Adipose tissue (tissue), 3 donors: ENCODE results near the gene DOCK3. TPM values are rescaled to one million over a fixed set of nuclear protein-coding genes. Genes with fewer than 3 reads are reported as not detected.
"Not testable (repeated sequence)": the region's sequence is repeated elsewhere in the genome, so short reads cannot be mapped to it uniquely, and the experiment has no call there.

Experiments
- H3K27ac ChIP-seq: one replicate; pipeline ENCODE4 v1.5.1; 2013; ENCODE audit warnings: low read depth, low read length
- WGBS, 3 donors: extraction: QIAGEN DNeasy Blood & Tissue Kit; methylation state at CpG; one replicate each; pipeline ENCODE4 v1.1.7; 2013; 5-methylcytosine and 5-hydroxymethylcytosine counted together
- polyA plus RNA-seq, 3 donors: library from polyadenylated mRNA; stranded (reverse); fragments of 200-250 nt; gene quantifications; one replicate each; pipeline ENCODE4 v1.2.3, GENCODE V29; 2013
- donor health status: healthy with polysubstance abuse.
- donor health status: Bipolar disorder and iron deficiency.
- donor health status: healthy.

DOCK3 gene
- polyA plus RNA-seq, 3 donors: 0.09 to 0.14 (median 0.11) TPM

DNA sequence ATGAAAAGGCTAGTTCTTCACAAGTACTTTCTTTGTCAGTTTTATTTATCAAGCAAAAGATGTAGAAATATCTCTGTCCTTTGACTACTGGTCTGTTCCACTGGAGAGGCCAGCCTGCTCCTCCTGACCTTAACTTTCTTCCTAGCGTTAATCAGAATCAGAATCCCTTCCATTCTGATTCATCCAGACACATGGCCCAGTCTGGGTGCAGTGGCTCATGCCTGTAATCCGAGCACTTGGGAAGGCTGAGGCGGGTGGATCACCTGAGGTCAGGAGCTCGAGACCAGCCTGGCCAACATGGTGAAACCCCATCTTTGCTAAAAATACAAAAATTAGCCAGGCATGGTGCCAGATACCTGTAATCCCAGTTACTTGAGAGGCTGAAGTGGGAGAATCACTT lies 678.4 kb downstream of the DOCK3 start:
- H3K27ac ChIP-seq: no peak overlapping the region
- WGBS, 3 donors: 82 to 88% (median 86%) methylated on average over 4 of the region's 4 CpGs

DNA sequence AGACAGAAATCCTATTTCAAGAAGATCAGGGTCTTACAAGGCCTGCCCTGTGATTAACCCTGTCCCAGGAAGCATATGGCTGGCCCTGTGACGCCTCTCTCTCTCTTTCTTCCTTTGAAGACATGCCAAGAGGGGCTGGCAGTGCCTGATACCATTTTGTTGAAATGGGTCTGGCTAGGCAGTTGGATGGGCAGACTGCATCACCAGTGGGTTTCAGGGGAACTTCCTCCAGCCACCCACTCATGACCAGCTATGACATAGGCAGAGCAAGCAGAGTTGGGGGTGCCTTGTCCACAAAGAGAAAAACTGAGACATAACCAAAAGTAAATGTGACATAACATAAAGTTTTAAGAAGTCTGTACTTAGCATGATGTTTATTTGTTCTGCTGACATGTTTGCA lies 679.0 kb downstream of the DOCK3 start:
- WGBS, 3 donors: 38 to 89% (median 48%) methylated on average over 1 of the region's 1 CpG
- no peak overlapping the region for H3K27ac ChIP-seq

DNA sequence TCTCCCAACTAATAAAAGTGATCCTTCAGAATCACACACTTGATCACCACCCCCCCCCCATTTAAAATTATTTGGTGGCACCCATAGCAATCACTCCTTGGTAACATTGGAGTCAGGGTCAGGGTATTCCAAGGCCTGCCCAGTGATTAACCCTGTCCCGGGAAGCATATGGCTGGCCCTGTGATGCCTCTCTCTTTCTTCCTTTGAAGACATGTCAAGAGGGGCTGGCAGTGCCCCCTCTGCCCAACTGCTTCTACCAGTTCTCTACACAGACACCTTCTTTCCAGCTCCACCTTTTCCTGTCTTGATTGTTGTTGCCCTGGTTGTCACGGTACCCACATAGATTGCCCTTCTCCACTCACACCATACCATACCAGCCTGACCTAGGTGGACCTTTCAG lies 679.4 kb downstream of the DOCK3 start:
- no peak overlapping the region for H3K27ac ChIP-seq
- 87 to 89% (median 88%) methylated on average over 2 of the region's 2 CpGs for WGBS, 3 donors

DNA sequence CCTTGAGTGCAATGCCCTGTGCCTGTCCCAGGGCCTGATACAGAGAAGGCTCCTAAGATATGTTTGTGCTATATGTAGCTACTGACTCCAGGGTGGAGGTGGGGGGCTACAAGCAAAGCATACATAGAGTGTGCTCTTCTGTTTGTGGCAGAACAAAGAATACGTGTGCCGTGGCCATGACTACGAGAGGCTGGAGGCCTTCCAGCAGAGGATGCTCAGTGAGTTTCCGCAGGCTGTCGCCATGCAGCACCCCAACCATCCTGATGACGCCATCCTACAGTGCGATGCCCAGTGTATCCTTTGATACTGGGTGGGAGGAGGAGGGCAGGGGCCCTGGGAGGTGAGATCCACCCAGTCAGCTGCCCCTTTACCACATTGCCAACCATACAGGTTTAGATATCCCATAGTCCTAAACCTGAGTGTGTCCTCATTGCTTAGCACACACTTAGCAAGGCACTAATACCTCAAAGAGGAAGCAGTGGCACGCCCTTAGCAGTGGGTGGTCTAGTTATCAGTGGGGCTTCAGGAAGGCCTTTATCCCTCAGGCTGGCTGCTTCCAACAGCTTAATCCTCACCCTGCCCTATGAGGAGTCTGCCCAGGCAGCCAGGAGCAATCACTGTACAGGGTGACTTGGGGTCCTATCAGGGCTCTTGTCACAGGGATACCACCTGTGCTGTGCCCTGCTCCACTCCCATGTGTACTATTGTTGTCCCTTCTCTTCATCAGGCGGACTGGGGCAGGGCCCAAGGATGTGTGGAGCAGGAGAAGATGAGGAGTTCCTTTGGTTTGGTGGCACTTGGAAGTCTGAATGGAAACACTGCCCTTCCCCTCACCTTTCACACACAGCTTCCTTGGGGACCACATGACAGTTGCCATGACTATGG lies 680.2 kb downstream of the DOCK3 start:
- 87 to 92% (median 89%) methylated on average over 9 of the region's 9 CpGs for WGBS, 3 donors
- H3K27ac ChIP-seq: no peak overlapping the region

DNA sequence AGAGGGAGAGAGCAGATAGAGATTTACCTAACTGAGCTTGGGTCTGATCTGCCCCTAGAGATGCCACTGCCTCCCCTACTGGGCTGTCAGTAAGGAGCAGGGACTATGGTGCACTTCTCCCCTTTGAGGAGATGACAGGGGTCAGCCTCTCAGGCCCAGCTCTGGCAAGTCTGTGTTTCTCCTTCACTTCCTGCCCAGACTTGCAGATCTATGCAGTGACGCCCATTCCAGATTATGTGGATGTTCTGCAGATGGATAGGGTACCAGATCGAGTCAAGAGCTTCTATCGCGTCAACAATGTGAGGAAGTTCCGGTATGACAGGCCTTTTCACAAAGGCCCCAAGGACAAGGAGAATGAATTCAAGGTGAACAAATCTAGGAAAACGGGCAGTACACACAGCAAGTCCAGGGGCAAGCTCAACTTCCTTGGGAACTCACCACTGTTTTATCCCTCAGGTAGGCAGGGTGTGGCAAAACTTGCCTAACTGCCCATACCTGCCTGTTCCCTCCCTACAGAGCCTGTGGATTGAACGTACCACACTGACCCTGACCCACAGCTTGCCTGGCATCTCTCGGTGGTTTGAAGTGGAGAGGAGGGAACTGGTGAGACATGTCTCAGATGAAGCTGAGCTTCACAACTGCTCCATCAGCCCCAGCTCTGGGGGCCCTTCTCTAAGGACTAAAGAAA lies 681.3 kb downstream of the DOCK3 start:
- WGBS, 3 donors: 70 to 75% (median 74%) methylated on average over 8 of the region's 8 CpGs
- no peak overlapping the region for H3K27ac ChIP-seq

DNA sequence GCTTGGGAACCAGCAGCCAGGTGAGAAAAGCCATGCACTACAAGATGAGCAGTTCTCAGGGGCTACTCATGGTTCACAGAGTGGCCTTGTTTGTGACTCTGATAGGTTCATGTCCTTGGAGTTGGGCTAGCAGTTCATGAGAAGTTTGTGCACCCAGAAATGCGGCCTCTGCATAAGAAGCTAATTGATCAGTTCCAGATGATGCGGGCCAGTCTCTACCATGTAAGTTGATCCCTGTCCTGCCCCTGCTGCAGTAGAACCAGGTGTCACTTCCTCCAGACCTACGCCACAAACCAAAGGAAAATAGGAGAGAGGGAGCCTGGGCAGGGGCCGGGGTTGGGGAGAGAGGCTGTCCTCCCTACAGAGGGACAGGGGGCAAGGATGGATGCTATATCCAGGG lies 683.1 kb downstream of the DOCK3 start:
- 63 to 69% (median 69%) methylated on average over 4 of the region's 4 CpGs for WGBS, 3 donors
- H3K27ac ChIP-seq: no peak overlapping the region

DNA sequence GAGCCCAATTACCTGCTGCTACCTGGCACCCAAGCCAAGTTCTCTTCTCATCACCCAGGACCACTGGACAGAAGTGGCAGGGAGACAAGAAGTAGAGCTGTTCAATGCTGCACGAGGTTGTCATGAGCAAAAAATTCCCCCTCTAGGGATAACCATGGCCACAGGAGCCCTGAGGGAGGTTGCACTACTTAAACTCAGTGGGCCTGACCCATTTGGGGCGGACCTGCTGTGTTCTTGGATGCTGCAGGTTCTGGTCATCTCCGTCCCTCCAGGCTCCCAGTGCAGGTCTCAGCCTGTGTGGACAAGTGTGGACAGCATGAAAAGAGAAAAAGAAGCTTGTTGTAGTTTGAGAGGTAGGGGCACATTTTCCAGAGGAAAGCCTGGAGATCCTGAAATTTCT lies 684.3 kb downstream of the DOCK3 start:
- 75 to 86% (median 79%) methylated on average over 3 of the region's 3 CpGs for WGBS, 3 donors
- H3K27ac ChIP-seq: no peak overlapping the region

DNA sequence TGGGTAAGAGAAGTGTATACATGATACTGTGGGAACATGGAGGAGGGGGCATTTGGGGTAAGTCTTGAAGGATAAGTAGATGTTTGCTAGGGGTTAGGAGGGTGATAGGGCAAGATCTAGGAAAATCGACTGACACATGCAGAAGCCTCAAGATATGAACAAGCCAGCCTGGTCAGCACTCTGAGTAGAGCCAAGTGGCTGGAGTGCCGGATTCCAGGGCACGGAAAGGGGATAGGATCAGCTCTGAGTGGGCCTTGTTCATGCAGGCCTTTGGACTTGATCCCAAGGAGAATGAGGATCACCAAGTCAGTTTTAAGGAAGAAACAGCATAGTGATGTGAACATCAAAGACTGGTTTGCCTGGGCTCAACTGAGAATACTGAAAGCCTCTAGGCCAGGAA lies 686.1 kb downstream of the DOCK3 start:
- no peak overlapping the region for H3K27ac ChIP-seq
- WGBS, 3 donors: 86 to 89% (median 88%) methylated on average over 3 of the region's 3 CpGs

DNA sequence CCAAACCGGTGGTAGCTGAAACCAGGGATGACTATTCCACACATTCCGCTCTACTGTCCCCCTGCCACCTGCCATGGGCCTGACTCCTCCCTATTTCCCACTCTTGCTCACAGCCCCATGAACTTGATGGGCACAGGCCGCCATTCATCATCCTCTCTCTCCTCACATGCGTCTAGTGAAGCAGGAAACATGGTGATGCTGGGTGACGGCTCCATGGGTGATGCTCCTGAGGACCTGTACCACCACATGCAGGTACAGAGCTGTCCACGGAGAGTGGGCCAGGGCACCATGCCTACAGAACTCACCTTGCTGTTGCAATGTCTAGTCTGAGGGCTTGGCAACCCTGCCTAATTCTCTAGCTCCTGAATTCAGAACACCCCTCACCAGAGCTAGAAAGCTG lies 687.0 kb downstream of the DOCK3 start:
- 86 to 96% (median 88%) methylated on average over 6 of the region's 6 CpGs for WGBS, 3 donors
- H3K27ac ChIP-seq: no peak overlapping the region

DNA sequence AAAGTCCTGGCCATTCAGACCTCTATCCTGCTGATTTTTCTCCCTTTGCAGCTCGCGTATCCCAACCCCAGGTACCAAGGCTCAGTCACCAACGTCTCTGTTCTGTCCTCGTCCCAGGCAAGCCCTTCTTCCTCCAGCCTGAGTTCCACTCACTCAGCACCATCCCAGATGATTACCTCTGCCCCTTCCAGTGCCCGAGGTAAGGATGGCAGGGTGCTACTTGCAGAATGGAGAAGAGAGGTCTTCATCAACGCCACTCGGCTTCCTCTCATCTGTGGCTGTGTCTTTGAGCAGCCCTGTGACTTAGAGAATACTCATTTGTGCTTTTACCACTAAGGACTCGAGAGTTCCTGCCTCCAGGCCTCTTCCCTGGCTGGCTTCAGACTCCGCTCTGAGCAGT lies 687.7 kb downstream of the DOCK3 start:
- no peak overlapping the region for H3K27ac ChIP-seq
- WGBS, 3 donors: 80 to 90% (median 84%) methylated on average over 9 of the region's 9 CpGs

DNA sequence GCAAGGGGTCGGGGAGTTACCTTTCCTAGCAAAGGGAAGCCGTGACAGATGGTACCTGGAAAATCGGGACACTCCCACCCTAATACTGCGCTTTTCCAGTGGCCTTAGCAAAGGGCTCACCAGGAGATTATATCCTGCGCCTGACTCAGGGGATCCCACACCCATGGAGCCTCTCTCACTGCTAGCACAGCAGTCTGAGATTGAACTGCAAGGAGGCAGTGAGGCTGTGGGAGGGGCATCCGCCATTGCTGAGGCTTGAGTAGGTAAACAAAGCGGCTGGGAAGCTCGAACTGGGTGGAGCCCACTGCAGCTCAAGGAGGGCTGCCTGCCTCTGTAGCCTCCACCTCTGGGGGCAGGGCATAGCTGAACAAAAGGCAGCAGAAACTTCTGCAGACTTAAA lies 693.5 kb downstream of the DOCK3 start:
- WGBS, 3 donors: 85 to 92% (median 90%) methylated on average over 8 of the region's 8 CpGs

DNA sequence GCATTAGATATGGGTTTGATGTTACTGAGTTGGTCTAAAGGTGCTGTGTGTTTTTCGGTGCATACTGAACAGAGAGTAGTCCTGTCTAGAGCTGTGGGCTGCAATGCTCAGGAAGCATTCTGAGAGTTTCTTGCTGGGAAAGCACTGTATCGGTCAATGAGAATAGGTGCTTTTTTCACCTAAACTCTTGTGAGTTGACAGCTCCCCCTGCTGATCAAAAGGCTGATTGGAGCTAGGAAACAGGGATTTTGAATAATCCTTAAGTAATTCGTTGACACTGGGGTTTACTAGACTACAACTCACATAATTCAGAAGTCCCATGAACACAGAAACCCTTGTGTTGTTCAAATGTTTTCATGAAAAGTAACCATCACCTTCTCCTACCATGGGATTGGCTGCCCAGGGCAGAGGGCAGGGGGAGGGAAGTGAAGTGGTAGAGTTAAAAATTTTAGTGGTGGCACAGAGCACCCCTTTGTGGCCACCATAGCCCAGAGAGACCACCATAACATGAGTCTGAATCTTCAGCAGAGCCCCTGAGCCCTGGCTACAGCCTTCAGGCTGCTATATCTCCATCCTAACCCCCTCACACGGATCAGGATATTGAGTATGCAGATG lies 697.3 kb downstream of the DOCK3 start:
- 26 to 29% (median 28%) methylated on average over 4 of the region's 4 CpGs for WGBS, 3 donors
- no peak overlapping the region for H3K27ac ChIP-seq

More for the DNA sequence above, 693.5 kb downstream of the DOCK3 start:
- H3K27ac ChIP-seq: not testable (repeated sequence)

DNA sequence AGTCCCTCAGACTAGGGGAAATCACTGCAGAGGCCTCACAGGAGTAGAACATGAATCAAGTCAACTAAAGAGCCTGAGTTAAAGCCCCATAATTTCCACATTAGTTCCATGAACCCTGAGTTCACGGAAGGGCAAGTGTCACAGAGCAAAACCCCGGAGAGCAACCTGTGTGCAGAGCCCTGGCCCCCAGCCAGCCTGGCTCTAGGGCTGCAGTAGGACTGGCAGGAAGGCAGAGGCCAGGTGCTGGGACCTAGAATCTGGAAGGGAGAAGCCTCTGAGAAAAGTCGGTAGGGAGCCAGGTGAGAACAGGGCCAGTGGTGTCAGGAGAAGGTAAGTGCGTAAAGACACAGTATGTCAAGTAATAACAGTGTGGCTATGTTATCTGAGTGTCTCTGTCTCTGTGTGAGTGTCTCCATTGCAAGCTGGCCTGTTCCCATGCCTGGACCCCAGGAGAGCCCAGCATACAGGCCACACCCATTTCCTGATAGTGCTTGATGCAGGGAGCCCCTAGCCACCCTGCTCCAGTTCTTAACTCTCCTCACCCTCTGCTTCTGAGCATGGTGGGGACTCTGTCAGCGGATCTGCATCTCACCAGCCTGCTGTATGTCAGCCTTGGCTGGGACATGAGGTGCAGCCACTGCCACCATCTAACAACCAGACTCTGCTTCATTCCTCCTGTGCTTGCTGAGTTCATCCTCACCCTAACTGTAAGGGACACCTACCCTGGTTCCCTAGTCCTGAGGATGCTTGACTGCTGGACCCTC lies 699.1 kb downstream of the DOCK3 start:
- H3K27ac ChIP-seq: no peak overlapping the region
- WGBS, 3 donors: 55 to 78% (median 71%) methylated on average over 5 of the region's 5 CpGs

DNA sequence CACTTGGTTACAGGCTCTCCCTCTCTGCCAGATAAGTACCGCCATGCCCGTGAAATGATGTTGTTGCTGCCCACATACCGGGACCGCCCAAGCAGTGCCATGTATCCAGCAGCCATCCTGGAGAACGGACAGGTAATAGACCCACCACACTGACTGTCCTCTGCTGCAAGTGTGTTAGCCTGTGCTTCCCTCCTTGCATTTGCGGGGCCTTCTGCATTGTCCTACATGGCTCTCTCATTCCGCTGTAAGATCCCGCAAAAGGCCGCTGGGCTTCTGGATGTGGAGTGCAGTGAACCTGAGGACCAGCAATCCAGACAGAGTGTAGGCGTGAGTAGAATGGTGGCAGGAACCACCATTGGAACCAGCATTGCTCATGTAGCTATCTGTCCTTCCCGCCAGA lies 699.7 kb downstream of the DOCK3 start:
- H3K27ac ChIP-seq: no peak overlapping the region
- WGBS, 3 donors: 93 to 94% (median 93%) methylated on average over 11 of the region's 11 CpGs

DNA sequence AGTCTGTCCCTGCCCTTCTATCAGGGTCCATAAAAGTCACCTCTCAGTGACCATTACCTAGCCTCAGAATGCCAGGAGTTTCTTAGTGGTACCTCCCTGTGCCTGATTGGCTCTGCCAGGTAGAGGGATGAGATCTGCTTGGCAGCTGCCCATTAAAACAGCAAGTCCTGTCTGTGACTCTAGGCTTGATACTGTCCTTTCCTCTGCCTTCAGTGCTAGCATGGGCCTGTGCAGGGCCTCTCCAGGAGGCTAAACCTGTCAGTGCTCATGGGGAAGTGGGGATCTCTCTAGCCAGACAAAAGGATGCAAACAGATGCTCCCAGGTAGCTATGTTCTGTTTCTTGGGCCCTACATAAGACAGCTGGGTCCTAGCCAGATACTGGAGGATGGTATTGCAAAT lies 700.4 kb downstream of the DOCK3 start:
- H3K27ac ChIP-seq: no peak overlapping the region

DNA sequence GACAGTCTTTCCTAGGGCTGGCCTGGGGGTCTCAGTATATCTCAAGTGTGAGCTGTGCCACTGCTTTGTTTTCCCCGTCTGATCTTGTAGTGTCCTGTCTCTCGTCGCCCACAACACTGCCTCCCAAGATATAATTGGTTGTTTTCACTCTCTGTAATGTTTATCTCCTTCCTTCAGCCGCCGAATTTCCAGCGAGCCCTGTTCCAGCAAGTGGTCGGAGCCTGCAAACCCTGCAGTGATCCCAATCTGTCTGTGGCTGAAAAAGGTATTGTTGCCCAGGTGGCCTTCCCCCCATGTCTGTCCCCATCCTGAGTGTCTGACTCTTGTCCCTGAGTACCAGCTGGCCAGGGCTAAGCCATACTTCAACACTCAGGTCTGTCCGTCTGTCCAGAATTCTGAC lies 700.8 kb downstream of the DOCK3 start:
- no peak overlapping the region for H3K27ac ChIP-seq
- 77 to 86% (median 79%) methylated on average over 8 of the region's 8 CpGs for WGBS, 3 donors

DNA sequence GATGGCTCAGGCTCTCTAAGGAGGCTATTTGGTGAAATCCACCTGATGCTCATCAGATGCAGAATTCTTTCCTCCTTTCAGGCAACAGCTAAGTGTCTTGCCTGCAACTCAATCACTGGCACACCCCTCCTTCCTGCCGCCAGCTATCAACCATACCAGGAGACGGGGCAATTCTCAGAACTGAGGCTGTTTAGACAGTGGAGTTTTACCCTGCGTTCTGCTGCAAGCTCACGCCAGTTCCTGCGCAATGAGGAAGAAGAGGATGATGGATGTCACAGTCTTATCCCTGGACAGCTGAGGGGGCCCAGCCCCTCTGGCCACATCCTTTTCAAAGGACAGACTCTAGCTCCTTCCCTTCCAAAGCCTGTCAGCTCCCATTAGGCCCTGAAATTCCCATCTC lies 703.3 kb downstream of the DOCK3 start:
- H3K27ac ChIP-seq: no peak overlapping the region
- WGBS, 3 donors: 44 to 79% (median 54%) methylated on average over 5 of the region's 5 CpGs

DNA sequence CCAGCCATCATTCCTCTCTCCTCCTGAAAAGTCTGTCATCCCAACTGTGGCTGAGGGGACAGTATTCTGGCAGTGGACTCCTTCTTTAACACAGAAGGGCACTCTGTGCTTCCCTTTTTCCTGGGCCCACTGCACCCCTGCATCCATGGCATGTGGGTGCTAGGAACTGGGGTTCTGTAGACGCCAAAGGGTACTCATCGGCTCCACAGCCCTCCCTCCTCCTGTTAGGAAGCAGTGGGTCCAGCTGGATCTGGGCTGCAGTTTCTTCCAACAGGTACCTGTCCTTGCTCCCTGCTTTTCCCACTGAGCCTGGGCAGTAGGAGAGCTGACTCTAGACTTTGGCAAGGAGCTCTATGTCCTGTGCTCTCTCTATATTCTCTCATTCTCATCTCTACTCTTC lies 704.0 kb downstream of the DOCK3 start:
- no peak overlapping the region for H3K27ac ChIP-seq
- WGBS, 3 donors: 69 to 90% (median 86%) methylated on average over 2 of the region's 2 CpGs

DNA sequence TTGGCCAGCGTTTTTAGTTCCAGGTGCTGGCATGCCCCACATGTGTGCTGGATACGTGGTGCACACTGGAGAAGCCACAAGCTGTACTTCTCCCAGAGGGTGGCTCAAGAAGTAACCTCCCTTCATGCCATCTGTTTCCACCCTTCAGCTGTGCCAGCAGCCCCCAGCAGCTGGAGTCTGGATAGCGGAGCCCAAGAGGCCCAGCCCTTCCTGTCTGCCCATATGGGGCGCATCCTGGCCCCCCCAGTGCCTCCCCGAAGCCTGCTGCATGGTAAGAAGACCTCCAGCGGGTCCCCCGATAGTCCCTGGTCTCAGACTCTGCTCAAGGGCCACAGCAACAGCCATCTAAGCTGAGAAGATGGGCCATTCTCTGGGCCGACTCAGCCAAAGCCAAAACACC lies 704.6 kb downstream of the DOCK3 start:
- H3K27ac ChIP-seq: no peak overlapping the region
- 40 to 77% (median 55%) methylated on average over 8 of the region's 8 CpGs for WGBS, 3 donors
